Activated CD8-positive, alpha-beta T cell treated with anti-CD3 and anti-CD28 coated beads for 36 hours (primary cell): ENCODE results near the gene PROSER3. TPM values are rescaled to one million over a fixed set of nuclear protein-coding genes. Genes with fewer than 3 reads are reported as not detected.

ENCODE experiments used
- ATAC-seq: fragments of 200-7000 bp; cut with Tn5 transposase; one replicate; pipeline ENCODE4 v1.10.0; 2021; ENCODE audit warnings: mild to moderate bottlenecking, moderate library complexity
- CTCF ChIA-PET: fragments of 350-600 bp; sonication (Branson Sonifier 250); formaldehyde crosslinking; loops from one replicate; lab custom pipeline; 2021; ENCODE audit warnings: antibody characterized with exemption; lab: Charles Lee
- POLR2A ChIA-PET: fragments of 350-600 bp; sonication (Branson Sonifier 250); formaldehyde crosslinking; loops from one replicate; lab custom pipeline; 2021; ENCODE audit warnings: antibody characterized with exemption; lab: Charles Lee
- DNase-seq: peaks from one replicate; pipeline ENCODE4 v3.0.0-alpha.2; 2020
- H3K27ac Mint-ChIP-seq: one replicate; pipeline ENCODE4 v1.8.0; 2021; ENCODE audit warnings: mild to moderate bottlenecking, mixed read lengths
- H3K27me3 Mint-ChIP-seq: one replicate; pipeline ENCODE4 v1.8.0; 2021; ENCODE audit warnings: mixed read lengths
- H3K36me3 Mint-ChIP-seq: one replicate; pipeline ENCODE4 v1.8.0; 2021; ENCODE audit warnings: low read depth, mixed read lengths
- H3K4me1 Mint-ChIP-seq: one replicate; pipeline ENCODE4 v1.8.0; 2021; ENCODE audit warnings: low read depth, mixed read lengths
- H3K4me3 Mint-ChIP-seq: one replicate; pipeline ENCODE4 v1.8.0; 2021; ENCODE audit warnings: mild to moderate bottlenecking, moderate library complexity, mixed read lengths
- H3K9me3 Mint-ChIP-seq: one replicate; pipeline ENCODE4 v1.8.0; 2021; ENCODE audit warnings: mixed read lengths
- intact Hi-C: fragments of 100-400 bp; cut with micrococcal nuclease; formaldehyde crosslinking; loops from one replicate; pipeline ENCODE4 v1.10.0; 2022
- total RNA-seq, 2 experiments: library from RNA; stranded (reverse); gene quantifications; one replicate each; pipeline ENCODE4 v1.2.3, GENCODE V29; 2021
- TF ChIP-seq, protein P1 (sequence below): fragments of 200-600 bp; IDR thresholded peaks from one replicate; pipeline ENCODE4 v1.8.0; 2022; ENCODE audit warnings: antibody characterized with exemption, mild to moderate bottlenecking

Gene PROSER3
- total RNA-seq, 2 experiments from 2014 or later = 40.7 to 41.1 TPM

GRCh38 chr19:35713506-35713850 lies 44.5 kb upstream of the PROSER3 start:
- ATAC-seq = no peak
- TF ChIP-seq, protein P1, sequence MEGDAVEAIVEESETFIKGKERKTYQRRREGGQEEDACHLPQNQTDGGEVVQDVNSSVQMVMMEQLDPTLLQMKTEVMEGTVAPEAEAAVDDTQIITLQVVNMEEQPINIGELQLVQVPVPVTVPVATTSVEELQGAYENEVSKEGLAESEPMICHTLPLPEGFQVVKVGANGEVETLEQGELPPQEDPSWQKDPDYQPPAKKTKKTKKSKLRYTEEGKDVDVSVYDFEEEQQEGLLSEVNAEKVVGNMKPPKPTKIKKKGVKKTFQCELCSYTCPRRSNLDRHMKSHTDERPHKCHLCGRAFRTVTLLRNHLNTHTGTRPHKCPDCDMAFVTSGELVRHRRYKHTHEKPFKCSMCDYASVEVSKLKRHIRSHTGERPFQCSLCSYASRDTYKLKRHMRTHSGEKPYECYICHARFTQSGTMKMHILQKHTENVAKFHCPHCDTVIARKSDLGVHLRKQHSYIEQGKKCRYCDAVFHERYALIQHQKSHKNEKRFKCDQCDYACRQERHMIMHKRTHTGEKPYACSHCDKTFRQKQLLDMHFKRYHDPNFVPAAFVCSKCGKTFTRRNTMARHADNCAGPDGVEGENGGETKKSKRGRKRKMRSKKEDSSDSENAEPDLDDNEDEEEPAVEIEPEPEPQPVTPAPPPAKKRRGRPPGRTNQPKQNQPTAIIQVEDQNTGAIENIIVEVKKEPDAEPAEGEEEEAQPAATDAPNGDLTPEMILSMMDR = no peak
- ChIA-PET CTCF (interaction anchor here (1.0 to 6.4 kb wide), 8 partner anchors 14 to 69 kb away, joined by 3 to 137 read pairs (median 6); partner anchors contain the start of genes IGFLR1, LIN37, PSENEN and U2AF1L4), POLR2A (interaction anchor here (0.7 to 8.8 kb wide), 13 partner anchors 8 to 217 kb away, joined by 3 to 215 read pairs (median 4); partner anchors contain the start of genes HSPB6, IGFLR1, LIN37 and PROSER3)
- intact Hi-C loops = loop anchor here (2.0 to 10.0 kb wide), 3 partner anchors 34 to 221 kb away; partner anchors contain the start of genes HCST, LIN37, LRFN3 and PSENEN
- H3K36me3 Mint-ChIP-seq = peaks cover 47% of the 10 kb centered on the region
- DNase-seq = no peak
- peaks cover 2% of the 10 kb centered on the region for H3K9me3 Mint-ChIP-seq
- H3K27ac Mint-ChIP-seq = peak overlapping the region; percentile 100
- H3K4me3 Mint-ChIP-seq = peak overlapping the region; percentile 83
- H3K27me3 Mint-ChIP-seq = no peaks in the 10 kb centered on the region
- peaks cover 31% of the 10 kb centered on the region for H3K4me1 Mint-ChIP-seq

DNA sequence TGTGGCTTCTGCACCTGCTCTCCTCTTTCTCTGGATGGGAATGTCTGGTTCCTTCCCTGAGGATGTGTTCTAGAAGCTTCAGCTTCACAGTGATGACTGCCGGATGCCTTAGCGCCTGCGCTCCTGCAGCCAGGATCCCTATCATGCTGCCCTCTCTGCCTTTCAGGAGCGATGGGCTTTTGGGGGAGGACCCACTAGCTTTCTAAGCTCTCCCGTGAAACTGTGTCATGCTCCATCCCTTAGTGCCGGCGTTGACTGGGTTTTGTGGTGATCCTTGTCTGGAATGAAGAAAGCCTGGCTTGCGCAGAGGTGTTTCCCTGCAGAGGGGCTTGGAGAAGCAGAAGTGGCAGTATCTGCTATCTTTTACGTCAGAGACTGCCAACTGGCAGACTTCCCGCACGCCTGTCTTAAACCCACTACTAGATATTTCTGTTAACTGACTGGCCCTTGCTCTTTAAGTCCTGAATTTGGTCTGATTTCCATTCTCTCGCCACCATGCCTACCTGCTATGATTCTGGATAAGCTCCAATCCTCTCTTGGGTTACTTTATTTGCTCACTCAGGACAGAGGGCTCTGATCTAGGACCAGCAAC lies 44.0 kb upstream of the PROSER3 start:
- ChIA-PET POLR2A (interaction anchor here (0.8 to 8.8 kb wide), 10 partner anchors 8 to 217 kb away, joined by 3 to 215 read pairs (median 6); partner anchors contain the start of genes COX6B1, IGFLR1, LIN37 and PSENEN), CTCF (interaction anchor here (0.8 to 6.4 kb wide), 11 partner anchors 9 to 165 kb away, joined by 3 to 137 read pairs (median 4); partner anchors contain the start of genes IGFLR1, LIN37, PSENEN and U2AF1L4)
- H3K36me3 Mint-ChIP-seq = peaks cover 52% of the 10 kb centered on the region
- intact Hi-C loops = loop anchor here (1.0 to 10.0 kb wide), 4 partner anchors 20 to 221 kb away; partner anchors contain the start of genes HCST, LIN37, LRFN3 and PSENEN
- peak overlapping the region; percentile 83 for H3K4me3 Mint-ChIP-seq
- ATAC-seq (no peak), DNase-seq (no peak)
- peak overlapping the region; percentile 100 for H3K27ac Mint-ChIP-seq
- H3K27me3 Mint-ChIP-seq = no peaks in the 10 kb centered on the region
- TF ChIP-seq, protein P1 = no peak
- peaks cover 2% of the 10 kb centered on the region for H3K9me3 Mint-ChIP-seq
- H3K4me1 Mint-ChIP-seq = peaks cover 32% of the 10 kb centered on the region

- ATAC-seq (no peak), DNase-seq (peak; percentile 72)
- Mint-ChIP-seq H3K27me3 (no peaks in the 10 kb centered on the region), H3K4me3 (peak overlapping the region; percentile 83), H3K36me3 (peaks cover 59% of the 10 kb centered on the region), H3K9me3 (peaks cover 2% of the 10 kb centered on the region), H3K27ac (peak overlapping the region; percentile 100), H3K4me1 (peaks cover 34% of the 10 kb centered on the region)
- POLR2A ChIA-PET = interaction anchor here (0.6 to 8.8 kb wide), 12 partner anchors 9 to 106 kb away, joined by 3 to 215 read pairs (median 4); partner anchors contain the start of genes COX6B1, HSPB6, IGFLR1 and LIN37
- CTCF ChIA-PET = interaction anchor here (0.8 to 6.4 kb wide), 9 partner anchors 10 to 165 kb away, joined by 3 to 137 read pairs (median 5); partner anchors contain the start of genes IGFLR1, LIN37, PSENEN and U2AF1L4
- intact Hi-C loops = loop anchor here (1.0 to 10.0 kb wide), 3 partner anchors 20 to 220 kb away; partner anchors contain the start of genes LIN37, LRFN3, PSENEN and U2AF1L4
- TF ChIP-seq, protein P1 = no peak
These were observed 43.2 kb upstream of the PROSER3 start for GRCh38 chr19:35714601-35715354.

- ChIA-PET CTCF (interaction anchor here (1.0 to 6.4 kb wide), 3 partner anchors 16 to 28 kb away, joined by 4 to 137 read pairs (median 18); partner anchors contain the start of genes IGFLR1, PSENEN and U2AF1L4), POLR2A (interaction anchor here (0.6 to 8.8 kb wide), 11 partner anchors 10 to 105 kb away, joined by 3 to 215 read pairs (median 4); partner anchors contain the start of genes HSPB6, IGFLR1, LIN37 and PSENEN)
- Mint-ChIP-seq H3K27ac (peak overlapping the region; percentile 100), H3K9me3 (peaks cover 2% of the 10 kb centered on the region), H3K4me1 (peaks cover 36% of the 10 kb centered on the region), H3K4me3 (peak overlapping the region; percentile 83), H3K27me3 (no peaks in the 10 kb centered on the region), H3K36me3 (peaks cover 65% of the 10 kb centered on the region)
- no peak for ATAC-seq
- no peak for DNase-seq
- TF ChIP-seq, protein P1 = no peak
- intact Hi-C loops = loop anchor here (10.0 kb wide), 1 partner anchor 219 kb away; the partner anchor contains the start of gene LRFN3
These were observed 42.6 kb upstream of the PROSER3 start for GRCh38 chr19:35715355-35715809.
